SK-N-SH (cell line): ENCODE measurements around the gene FCMR.

Source experiments
- EZH2phosphoT487 ChIP-seq: fragments of 200-600 bp; sonication (generic); IDR thresholded peaks from 2 replicates; pipeline ENCODE4 v1.6.1; 2017; ENCODE audit warnings: low read depth, mixed run types, mild to moderate bottlenecking, antibody characterized with exemption, moderate library complexity, borderline replicate concordance
- MEF2A ChIP-seq: IDR thresholded peaks from 2 replicates; pipeline ENCODE4 v1.4.0; 2012; ENCODE audit warnings: low read depth, borderline replicate concordance
- USF2 ChIP-seq: fragments of 150-350 bp; IDR thresholded peaks from 2 replicates; pipeline ENCODE4 v1.6.1; 2017; ENCODE audit warnings: antibody characterized with exemption, low read length, low read depth, borderline replicate concordance
- YY1 ChIP-seq: IDR thresholded peaks from 2 replicates; pipeline ENCODE4 v1.4.0; 2012; ENCODE audit warnings: low read depth, mild to moderate bottlenecking
- TF ChIP-seq, protein P1 (sequence below): fragments of 200-600 bp; sonication (generic); IDR thresholded peaks from 2 replicates; pipeline ENCODE4 v1.6.1; 2017; ENCODE audit warnings: antibody characterized with exemption, mild to moderate bottlenecking, moderate library complexity

DNA sequence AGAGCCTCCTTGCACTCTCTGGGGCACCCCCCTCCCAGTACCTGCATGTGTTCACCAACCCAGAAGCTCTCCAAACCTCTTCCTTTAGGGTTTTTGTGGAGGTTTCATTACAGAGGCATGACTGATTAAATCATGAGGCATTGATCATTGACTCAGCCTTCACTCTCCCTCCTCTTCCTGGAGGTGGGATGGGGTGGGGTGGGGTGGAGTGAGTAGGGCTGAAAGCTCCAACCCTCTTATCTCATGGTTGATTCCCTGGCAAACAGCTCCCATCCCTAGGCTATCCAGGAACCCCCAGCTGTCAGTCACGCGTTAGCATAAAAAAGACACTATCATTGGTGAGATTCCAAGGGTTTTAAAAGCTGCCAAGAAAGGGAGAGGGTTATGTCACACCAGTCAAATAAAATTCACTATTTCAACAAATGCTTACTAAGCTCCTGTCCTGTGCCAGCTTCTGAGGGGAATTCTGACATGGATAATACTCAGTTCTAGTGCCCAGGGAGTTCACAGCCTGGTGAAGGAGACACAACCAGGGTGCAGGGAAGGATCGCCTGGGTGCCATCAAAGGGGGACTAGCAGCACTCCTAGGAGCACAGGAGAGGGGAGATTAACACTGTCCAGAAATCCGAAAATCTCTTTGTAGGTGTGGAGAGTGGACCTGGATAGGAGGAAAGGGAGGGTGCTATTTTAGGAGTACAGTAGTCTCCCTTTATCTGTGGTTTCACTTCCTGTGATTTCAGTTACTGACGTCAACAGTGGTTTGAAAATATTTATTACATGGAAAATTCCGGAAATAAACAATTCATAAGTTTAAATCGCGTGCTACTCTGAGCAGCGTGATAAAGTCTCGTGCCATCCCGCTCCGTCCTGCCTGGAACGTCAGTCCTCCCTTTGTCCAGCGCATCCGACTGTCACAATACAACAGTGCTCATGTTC, 31.3 kb downstream of the FCMR start:
- no peak for TF ChIP-seq USF2
- TF ChIP-seq, protein P1, sequence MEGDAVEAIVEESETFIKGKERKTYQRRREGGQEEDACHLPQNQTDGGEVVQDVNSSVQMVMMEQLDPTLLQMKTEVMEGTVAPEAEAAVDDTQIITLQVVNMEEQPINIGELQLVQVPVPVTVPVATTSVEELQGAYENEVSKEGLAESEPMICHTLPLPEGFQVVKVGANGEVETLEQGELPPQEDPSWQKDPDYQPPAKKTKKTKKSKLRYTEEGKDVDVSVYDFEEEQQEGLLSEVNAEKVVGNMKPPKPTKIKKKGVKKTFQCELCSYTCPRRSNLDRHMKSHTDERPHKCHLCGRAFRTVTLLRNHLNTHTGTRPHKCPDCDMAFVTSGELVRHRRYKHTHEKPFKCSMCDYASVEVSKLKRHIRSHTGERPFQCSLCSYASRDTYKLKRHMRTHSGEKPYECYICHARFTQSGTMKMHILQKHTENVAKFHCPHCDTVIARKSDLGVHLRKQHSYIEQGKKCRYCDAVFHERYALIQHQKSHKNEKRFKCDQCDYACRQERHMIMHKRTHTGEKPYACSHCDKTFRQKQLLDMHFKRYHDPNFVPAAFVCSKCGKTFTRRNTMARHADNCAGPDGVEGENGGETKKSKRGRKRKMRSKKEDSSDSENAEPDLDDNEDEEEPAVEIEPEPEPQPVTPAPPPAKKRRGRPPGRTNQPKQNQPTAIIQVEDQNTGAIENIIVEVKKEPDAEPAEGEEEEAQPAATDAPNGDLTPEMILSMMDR: no peak
- TF ChIP-seq EZH2phosphoT487: no peak
- no peak for TF ChIP-seq MEF2A
- no peak for TF ChIP-seq YY1
